ENCODE measurements around the gene CSRNP2. TPM values are rescaled to one million over a fixed set of nuclear protein-coding genes. Genes with fewer than 3 reads are reported as not detected.

Gene CSRNP2
- total and polyA plus RNA-seq, 2 donors (not counting 3 experiments of a cell fraction or from before 2014, with no cell fraction given) = 24.2 to 49.7 TPM

GRCh38 chr12:51020448-51021182, 62.8 kb downstream of the CSRNP2 start:
- TF ChIP-seq FOS (IDR thresholded peaks at IDR 0.05; ENCODE audit: borderline replicate concordance, insufficient read depth, low read length) = no peak
- no peak for TF ChIP-seq JUN (IDR thresholded peaks at IDR 0.05; ENCODE audit: borderline replicate concordance, insufficient read depth, insufficient read length, low read depth)
- no peak for TF ChIP-seq MYC (IDR thresholded peaks at IDR 0.05; ENCODE audit: low read depth, low read length)
- no peak for TF ChIP-seq POLR2A (IDR thresholded peaks at IDR 0.05; ENCODE audit: low read depth, low read length)
- no peak for TF ChIP-seq EZH2 (IDR thresholded peaks at IDR 0.05; ENCODE audit: borderline replicate concordance, low read depth, low read length, severe bottlenecking)
- TF ChIP-seq MAX (IDR thresholded peaks at IDR 0.05; ENCODE audit: insufficient read depth, insufficient read length) = no peak
- no peak for TF ChIP-seq GATA2 (IDR thresholded peaks at IDR 0.05; ENCODE audit: insufficient read depth, insufficient read length, low read depth, low read length)
- no peak for TF ChIP-seq POLR2AphosphoS5 (IDR thresholded peaks at IDR 0.05; ENCODE audit: insufficient read depth, low read depth, low read length)
- TF ChIP-seq CTCF (IDR thresholded peaks at IDR 0.05; ENCODE audit: extremely low read depth in 1 of 2, insufficient read depth in 1 of 2, low read depth in 1 of 2, low read length in 2 of 2) = no peak
- Histone ChIP-seq H3K36me3 (ENCODE audit: control insufficient read depth in 2 of 2, extremely low read depth in 1 of 2, insufficient read depth in 2 of 2, low read length in 2 of 2) (no peaks in the 10 kb centered on the region), H3K27me3 (ENCODE audit: control insufficient read depth in 2 of 2, insufficient read depth in 2 of 2, low read length in 2 of 2) (no peaks in the 10 kb centered on the region), H3K9ac (replicated peaks; ENCODE audit: extremely low read depth, insufficient read depth, low read length) (no peak overlapping the region), H3K9me1 (replicated peaks; ENCODE audit: control insufficient read depth, extremely low read depth, insufficient read depth, low read length) (no peaks in the 10 kb centered on the region), H3K4me3 (replicated peaks in 1 of 3; ENCODE audit: insufficient read depth in 1 of 3, low read depth in 1 of 3, low read length in 3 of 3) (no peak overlapping the region), H3K4me1 (ENCODE audit: control insufficient read depth, extremely low read depth, insufficient read depth, low read length) (peaks cover 15% of the 10 kb centered on the region), H3K4me2 (ENCODE audit: insufficient read depth, low read length) (no peak overlapping the region), H3K27ac (ENCODE audit: insufficient read depth, low read depth, low read length) (no peak overlapping the region), H3K79me2 (ENCODE audit: control insufficient read depth, insufficient read depth, low read length) (peaks cover 69% of the 10 kb centered on the region), H2AFZ (ENCODE audit: low read depth, low read length) (no peak overlapping the region), H4K20me1 (replicated peaks; ENCODE audit: control insufficient read depth, extremely low read depth, insufficient read depth, low read length) (no peaks in the 10 kb centered on the region), H3K9me3 (replicated peaks; ENCODE audit: control insufficient read depth, insufficient read depth, low read length) (no peaks in the 10 kb centered on the region)
- intact Hi-C loops (cut with micrococcal nuclease) (no loop called here), dilution Hi-C loops (cut with MboI; ENCODE audit: extremely low pct_ligation_motif_present, low sequenced_read_pairs) (no loop called here)
- ChIA-PET CTCF (interaction anchor here (0.9 to 1.3 kb wide), 3 partner anchors 11 to 256 kb away, joined by 3 to 4 read pairs (median 3); no protein-coding TSS in a partner anchor), POLR2A (no interaction called here)
- no peak for DNase-seq (ENCODE audit: low read depth, low spot score)
- BruUV-seq (replicated peaks) = no TSS peak
- no peak for FAIRE-seq
